HCT116 (cell line): ENCODE measurements around the gene ADAM8. TPM values are rescaled to one million over a fixed set of nuclear protein-coding genes. Genes with fewer than 3 reads are reported as not detected.

ENCODE experiments used
- ATAC-seq: fragments of 200-7000 bp; cut with Tn5 transposase; 2 replicates; pipeline ENCODE4 v1.9.1; 2020; ENCODE audit warnings: mild to moderate bottlenecking, moderate library complexity
- BruUV-seq: library from RNA; stranded (reverse); fragments of 400-500 nt; replicated peaks from 2 replicates; lab custom pipeline; 2021; lab: Mats Ljungman, UMichigan
- CTCF ChIA-PET: fragments of 300-600 bp; sonication (Branson Sonifier 250); formaldehyde crosslinking; loops from one replicate; lab custom pipeline; 2021; ENCODE audit warnings: antibody characterized with exemption; lab: Charles Lee
- POLR2A ChIA-PET: fragments of 300-600, 350-600 bp; sonication (Branson Sonifier 250); formaldehyde crosslinking; loops from one replicate; lab custom pipeline; 2021; ENCODE audit warnings: antibody characterized with exemption; lab: Charles Lee
- RAD21 ChIA-PET, 2 experiments: fragments of 300-600 bp; sonication (Branson Sonifier 250); formaldehyde crosslinking; loops; one replicate each; lab custom pipeline; 2023; ENCODE audit warnings: low total read pairs in 2 of 2; ENCODE audit not compliant: uncharacterized antibody in 2 of 2, unreplicated experiment in 2 of 2, low non-redundant PET in 1 of 2; lab: Charles Lee
- DNase-seq: peaks from one replicate; pipeline ENCODE4 v3.0.0-alpha.2; 2010; ENCODE audit warnings: low read depth, low spot score
- H2AFZ ChIP-seq: fragments of 200-600 bp; shearing (Covaris generic), sonication (generic); 2 replicates; pipeline ENCODE4 v1.6.1; 2017; ENCODE audit warnings: low read depth, mixed run types, mixed read lengths, antibody characterized with exemption, low read length; ENCODE audit not compliant: poor library complexity, severe bottlenecking
- H3K27ac ChIP-seq: 2 replicates; pipeline ENCODE4 v1.5.1; 2012; ENCODE audit warnings: low read depth, low read length
- H3K27me3 ChIP-seq: fragments of 200-600 bp; sonication (generic); 2 replicates; pipeline ENCODE4 v1.6.1; 2016; ENCODE audit warnings: mixed run types, low read length, mixed read lengths; ENCODE audit not compliant: insufficient read depth
- H3K36me3 ChIP-seq, 2 experiments: fragments of 200-500 bp in 1 of 2; fragments of 200-600 bp in 1 of 2; sonication (Bioruptor generic) in 1 of 2; sonication (generic) in 1 of 2; 2 replicates each; pipeline versions ENCODE4 v1.5.1 to v1.6.1; 2014 to 2016; ENCODE audit warnings: low read length in 2 of 2, inconsistent platforms in 1 of 2, mixed read lengths in 1 of 2, mixed run types in 1 of 2; ENCODE audit not compliant: insufficient read depth in 2 of 2, control insufficient read depth in 1 of 2
- H3K4me1 ChIP-seq, 2 experiments: fragments of 200-600 bp in 1 of 2; sonication (generic) in 1 of 2; 2 replicates each; pipeline versions ENCODE4 v1.5.1 to v1.6.1; 2012 to 2017; ENCODE audit warnings: low read length in 2 of 2, inconsistent platforms in 1 of 2, mild to moderate bottlenecking in 1 of 2, mixed read lengths in 1 of 2, mixed run types in 1 of 2, moderate library complexity in 1 of 2; ENCODE audit not compliant: insufficient read depth in 2 of 2, control insufficient read depth in 1 of 2
- H3K4me2 ChIP-seq: fragments of 200-600 bp; sonication (generic); 2 replicates; pipeline ENCODE4 v1.6.1; 2017; ENCODE audit warnings: mixed run types, low read length, mixed read lengths
- H3K4me3 ChIP-seq, 2 experiments: fragments of 200-600 bp in 1 of 2; sonication (generic) in 1 of 2; replicated peaks in 1 of 2; 2 replicates each; pipeline ENCODE4 v1.5.1; 2011 to 2016; ENCODE audit warnings: low read length in 2 of 2, control low read depth in 1 of 2, low read depth in 1 of 2, mild to moderate bottlenecking in 1 of 2, mixed read lengths in 1 of 2, mixed run types in 1 of 2
- H3K79me2 ChIP-seq: fragments of 200-600 bp; sonication (generic); 2 replicates; pipeline ENCODE4 v1.6.1; 2017; ENCODE audit warnings: mild to moderate bottlenecking, mixed run types, low read length, moderate library complexity, mixed read lengths; ENCODE audit not compliant: insufficient read depth
- H3K9ac ChIP-seq: fragments of 200-600 bp; sonication (generic); 2 replicates; pipeline ENCODE4 v1.6.1; 2016; ENCODE audit warnings: low read length, mixed read lengths
- H3K9me2 ChIP-seq: fragments of 200-600 bp; sonication (generic), shearing (Covaris generic); 2 replicates; pipeline ENCODE4 v1.6.1; 2017; ENCODE audit warnings: mixed run types, mild to moderate bottlenecking, moderate library complexity; ENCODE audit not compliant: insufficient read depth
- H3K9me3 ChIP-seq, 2 experiments: fragments of 200-500 bp in 1 of 2; fragments of 200-600 bp in 1 of 2; sonication (Bioruptor generic) in 1 of 2; sonication (generic) in 1 of 2; 2 replicates each; pipeline ENCODE4 v1.6.1; 2014 to 2017; ENCODE audit warnings: low read length in 2 of 2, mixed read lengths in 2 of 2, inconsistent platforms in 1 of 2, low read depth in 1 of 2, mild to moderate bottlenecking in 1 of 2, mixed run types in 1 of 2, moderate library complexity in 1 of 2; ENCODE audit not compliant: control insufficient read depth in 1 of 2, insufficient read depth in 1 of 2
- H4K20me1 ChIP-seq: fragments of 200-600 bp; sonication (generic), shearing (Covaris generic); 2 replicates; pipeline ENCODE4 v1.6.1; 2017; ENCODE audit warnings: mixed run types, mild to moderate bottlenecking, moderate library complexity; ENCODE audit not compliant: insufficient read depth
- EGR1 ChIP-seq: IDR thresholded peaks from 2 replicates; pipeline ENCODE4 v1.6.1; 2012; ENCODE audit warnings: low read depth
- EZH2 ChIP-seq: fragments of 200-600 bp; sonication (generic); IDR thresholded peaks from 2 replicates; pipeline ENCODE4 v1.6.1; 2017; ENCODE audit warnings: antibody characterized with exemption, mixed run types
- EZH2phosphoT487 ChIP-seq: fragments of 200-600 bp; IDR thresholded peaks from 2 replicates; pipeline ENCODE4 v1.6.1; 2018; ENCODE audit warnings: antibody characterized with exemption, borderline replicate concordance
- FOSL1 ChIP-seq: IDR thresholded peaks from 2 replicates; pipeline ENCODE4 v1.6.1; 2012; ENCODE audit warnings: low read depth
- JUND ChIP-seq: IDR thresholded peaks from 2 replicates; pipeline ENCODE4 v1.6.1; 2012
- POLR2A ChIP-seq: IDR thresholded peaks from 2 replicates; pipeline ENCODE4 v1.7.0; 2011; ENCODE audit warnings: borderline replicate concordance; ENCODE audit not compliant: insufficient read depth, insufficient read length; ENCODE audit errors: extremely low read depth
- ZFX ChIP-seq: fragments of 450-650 bp; IDR thresholded peaks from 2 replicates; pipeline ENCODE4 v1.6.1; 2017
- intact Hi-C: fragments of 100-400 bp; cut with micrococcal nuclease; formaldehyde crosslinking; loops from 2 replicates; pipeline ENCODE4 v1.10.0; 2022
- total RNA-seq: library from RNA; stranded (reverse); gene quantifications from one replicate; pipeline ENCODE4 v1.2.1, GENCODE V29; 2021; ENCODE audit not compliant: unreplicated experiment
- TF ChIP-seq, protein P1 (sequence below): IDR thresholded peaks from 2 replicates; pipeline ENCODE4 v1.6.1; 2011; ENCODE audit warnings: mild to moderate bottlenecking, low read length, moderate library complexity; ENCODE audit not compliant: insufficient replicate concordance; ENCODE audit errors: extremely low read depth

The ADAM8 gene
- total RNA-seq, 1 experiment from 2014 or later, result 4.1 TPM

DNA sequence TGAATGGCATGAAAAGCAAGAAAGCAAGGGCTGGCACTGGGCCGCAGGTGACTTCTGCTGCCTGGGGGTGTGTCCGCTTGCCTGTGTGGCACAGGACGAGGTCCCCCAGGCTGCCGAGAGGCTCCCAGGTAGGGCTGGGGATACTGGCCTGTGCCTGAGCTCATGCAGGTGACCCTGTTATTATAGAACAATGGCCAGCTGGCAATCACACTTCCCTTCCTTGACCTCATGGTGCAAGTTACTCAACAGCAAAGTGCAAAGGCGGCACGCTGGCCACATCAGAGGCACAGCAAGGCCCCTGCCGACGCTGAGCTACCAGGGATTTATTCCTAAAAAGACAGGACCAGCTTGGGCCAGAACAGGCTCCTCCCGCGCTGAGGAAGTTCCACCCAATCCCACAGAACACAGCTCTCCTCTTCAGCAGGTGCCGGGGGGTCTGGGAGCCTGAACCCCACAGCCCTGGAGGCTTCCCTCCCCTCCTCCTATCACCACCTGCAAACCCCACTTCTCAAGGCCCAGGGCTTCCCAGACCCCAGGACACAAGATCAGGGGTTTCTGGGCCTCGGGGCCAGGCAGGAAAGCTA lies 1.4 kb upstream of the ADAM8 start:
- no TSS peak for BruUV-seq
- H3K27ac ChIP-seq, result no peak overlapping the region
- TF ChIP-seq EZH2phosphoT487 (no peak), ZFX (no peak), POLR2A (no peak), JUND (no peak), FOSL1 (no peak), EZH2 (no peak), EGR1 (no peak)
- TF ChIP-seq, protein P1, sequence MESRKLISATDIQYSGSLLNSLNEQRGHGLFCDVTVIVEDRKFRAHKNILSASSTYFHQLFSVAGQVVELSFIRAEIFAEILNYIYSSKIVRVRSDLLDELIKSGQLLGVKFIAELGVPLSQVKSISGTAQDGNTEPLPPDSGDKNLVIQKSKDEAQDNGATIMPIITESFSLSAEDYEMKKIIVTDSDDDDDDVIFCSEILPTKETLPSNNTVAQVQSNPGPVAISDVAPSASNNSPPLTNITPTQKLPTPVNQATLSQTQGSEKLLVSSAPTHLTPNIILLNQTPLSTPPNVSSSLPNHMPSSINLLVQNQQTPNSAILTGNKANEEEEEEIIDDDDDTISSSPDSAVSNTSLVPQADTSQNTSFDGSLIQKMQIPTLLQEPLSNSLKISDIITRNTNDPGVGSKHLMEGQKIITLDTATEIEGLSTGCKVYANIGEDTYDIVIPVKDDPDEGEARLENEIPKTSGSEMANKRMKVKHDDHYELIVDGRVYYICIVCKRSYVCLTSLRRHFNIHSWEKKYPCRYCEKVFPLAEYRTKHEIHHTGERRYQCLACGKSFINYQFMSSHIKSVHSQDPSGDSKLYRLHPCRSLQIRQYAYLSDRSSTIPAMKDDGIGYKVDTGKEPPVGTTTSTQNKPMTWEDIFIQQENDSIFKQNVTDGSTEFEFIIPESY, result no peak
- no peak for DNase-seq
- intact Hi-C loops, result no loop called here
- POLR2A ChIA-PET, result no interaction called here
- no peak overlapping the region for H3K4me2 ChIP-seq
- H2AFZ ChIP-seq, result no peak overlapping the region
- RAD21 ChIA-PET, result no interaction called here
- no peaks in the 10 kb centered on the region for H3K4me1 ChIP-seq
- no peaks in the 10 kb centered on the region for H3K27me3 ChIP-seq
- no peaks in the 10 kb centered on the region for H3K9me3 ChIP-seq
- H3K4me3 ChIP-seq, result no peak overlapping the region
- H3K9me2 ChIP-seq, result no peaks in the 10 kb centered on the region
- CTCF ChIA-PET, result no interaction called here
- no peaks in the 10 kb centered on the region for H4K20me1 ChIP-seq
- no peaks in the 10 kb centered on the region for H3K36me3 ChIP-seq
- no peak for ATAC-seq
- H3K79me2 ChIP-seq, result no peaks in the 10 kb centered on the region
- no peak overlapping the region for H3K9ac ChIP-seq
